HG03060 (cell line): Measurements from ENCODE around the gene GALNT11.
"Not testable (repeated sequence)": the region's sequence is repeated elsewhere in the genome, so short reads cannot be mapped to it uniquely, and the experiment has no call there.

Experiments
- ATAC-seq: cut with Tn5 transposase; IDR thresholded peaks from one replicate; pipeline ENCODE4 v1.9.1; 2021; ENCODE audit warnings: low read depth, moderate number of reproducible peaks; ENCODE audit not compliant: unreplicated experiment

GALNT11 gene

DNA sequence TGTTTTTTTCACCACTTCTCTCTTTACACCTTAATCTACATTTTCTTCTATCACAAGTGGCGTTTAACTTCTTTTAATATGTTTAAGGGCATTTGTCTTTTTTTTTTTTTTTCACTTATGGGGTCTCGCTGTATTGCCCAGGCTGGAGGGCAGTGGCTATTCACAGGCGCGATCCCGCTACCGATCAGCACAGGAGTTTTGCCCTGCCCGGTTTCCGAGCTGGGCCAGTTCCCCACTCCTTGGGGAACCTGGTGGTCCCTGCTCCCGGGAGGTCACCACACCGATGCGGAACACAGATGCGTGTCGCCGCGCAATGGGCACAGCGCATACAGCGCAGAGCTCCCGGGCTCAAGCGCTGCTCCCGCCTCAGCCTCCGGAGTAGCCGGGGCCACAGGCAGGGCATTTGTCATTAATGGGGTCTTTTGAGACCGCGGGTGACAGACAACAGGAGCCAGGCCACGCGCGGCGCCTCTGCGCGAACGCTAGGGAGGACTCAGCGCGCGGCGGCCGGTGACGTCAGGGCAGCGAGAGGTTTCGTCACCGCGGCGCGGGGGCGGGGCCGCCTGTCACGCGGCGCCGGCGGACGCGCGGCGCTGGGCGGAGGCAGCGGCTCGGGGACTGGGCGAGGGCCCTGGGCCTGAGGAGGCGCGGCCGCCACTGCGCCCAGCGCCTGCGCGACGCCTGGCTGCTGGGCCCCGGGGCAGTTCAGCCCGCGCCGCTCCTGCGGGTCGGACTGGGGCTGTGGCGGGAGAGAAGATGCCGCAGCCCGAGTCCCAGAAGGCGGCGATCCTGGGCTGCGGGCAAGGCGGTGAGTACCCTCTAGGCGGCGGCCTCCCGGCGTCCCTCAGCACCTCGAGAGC is at the start of gene GALNT11:
Gene GALNT11, plus strand, starts transcription at position 598 of the 860 bp plus-strand sequence. CDS start 68,554 bp downstream, outside the sequence.
- ATAC-seq = peak; percentile 75

DNA sequence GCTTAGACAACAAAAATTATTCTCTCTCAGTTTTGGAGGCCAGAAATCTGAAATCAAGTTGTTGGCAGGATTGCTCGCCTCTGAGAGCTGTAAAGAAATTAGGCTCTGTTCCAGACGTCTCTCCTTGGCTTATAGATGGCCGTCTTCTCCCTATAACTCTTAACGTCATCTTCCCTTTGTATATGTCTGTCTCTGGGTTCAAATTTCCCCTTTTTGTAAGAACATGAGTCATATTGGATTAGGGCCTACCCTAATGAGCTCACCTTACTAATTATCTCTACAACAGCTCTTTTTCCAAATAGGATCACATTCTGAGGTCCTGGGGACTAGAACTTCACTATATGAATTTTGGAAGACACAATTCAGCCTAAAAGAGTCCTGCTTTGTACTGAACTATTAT is 46.9 kb upstream of the GALNT11 start:
- no peak for ATAC-seq

DNA sequence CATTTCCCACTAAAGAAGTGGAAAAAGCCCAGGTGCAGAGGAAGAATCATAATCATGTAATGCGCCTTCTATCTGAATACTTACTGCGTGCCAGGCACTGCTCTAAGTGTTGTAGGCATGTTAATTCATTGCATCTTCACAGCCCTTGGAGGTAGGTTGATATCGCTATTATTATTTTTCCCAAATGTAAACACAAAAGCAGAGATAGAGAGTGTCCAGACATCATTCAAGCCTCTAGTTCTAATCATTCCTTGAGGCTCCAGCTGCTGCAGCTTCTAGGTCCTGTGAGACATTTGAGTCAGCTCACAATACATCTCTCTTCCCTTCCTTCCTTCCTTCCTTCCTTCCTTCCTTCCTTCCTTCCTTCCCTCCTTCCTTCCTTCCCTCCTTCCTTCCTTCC is 44.3 kb upstream of the GALNT11 start:
- no peak for ATAC-seq

DNA sequence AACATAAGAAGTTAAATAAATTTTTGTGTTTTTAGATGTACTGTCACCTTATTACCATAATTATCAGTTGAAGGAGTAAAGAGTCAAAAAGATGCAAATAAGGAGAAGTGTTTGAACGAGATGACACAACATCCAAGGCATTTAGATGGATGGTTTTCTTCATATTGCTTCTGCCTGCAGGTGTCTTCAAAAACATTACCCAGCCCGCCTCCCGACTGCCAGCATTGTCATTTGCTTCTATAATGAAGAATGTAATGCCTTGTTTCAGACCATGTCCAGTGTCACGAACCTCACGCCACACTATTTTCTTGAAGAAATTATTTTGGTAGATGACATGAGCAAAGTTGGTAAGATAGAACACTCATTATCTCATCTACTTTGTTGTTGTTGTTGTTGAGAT is 42.7 kb upstream of the GALNT11 start:
- no peak for ATAC-seq

DNA sequence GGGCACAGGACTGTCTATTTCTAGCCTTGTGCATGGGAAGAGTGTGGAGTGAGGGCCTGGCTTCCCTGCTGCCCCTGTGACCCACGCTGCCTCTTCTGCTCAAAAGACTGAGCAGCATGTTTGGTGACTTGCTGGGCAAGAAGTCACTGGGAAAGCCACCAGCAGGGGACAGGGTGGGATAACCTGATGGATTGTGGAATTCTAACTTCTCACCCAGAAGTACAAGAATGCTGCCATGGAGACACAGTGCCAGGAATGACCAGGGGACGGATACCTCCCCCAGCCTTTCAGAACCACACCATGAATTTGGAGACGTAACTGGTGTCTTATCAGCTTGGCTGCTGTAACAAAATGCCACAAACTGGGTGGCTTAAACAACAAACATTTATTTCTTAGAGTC is 40.9 kb upstream of the GALNT11 start:
- no peak for ATAC-seq

DNA sequence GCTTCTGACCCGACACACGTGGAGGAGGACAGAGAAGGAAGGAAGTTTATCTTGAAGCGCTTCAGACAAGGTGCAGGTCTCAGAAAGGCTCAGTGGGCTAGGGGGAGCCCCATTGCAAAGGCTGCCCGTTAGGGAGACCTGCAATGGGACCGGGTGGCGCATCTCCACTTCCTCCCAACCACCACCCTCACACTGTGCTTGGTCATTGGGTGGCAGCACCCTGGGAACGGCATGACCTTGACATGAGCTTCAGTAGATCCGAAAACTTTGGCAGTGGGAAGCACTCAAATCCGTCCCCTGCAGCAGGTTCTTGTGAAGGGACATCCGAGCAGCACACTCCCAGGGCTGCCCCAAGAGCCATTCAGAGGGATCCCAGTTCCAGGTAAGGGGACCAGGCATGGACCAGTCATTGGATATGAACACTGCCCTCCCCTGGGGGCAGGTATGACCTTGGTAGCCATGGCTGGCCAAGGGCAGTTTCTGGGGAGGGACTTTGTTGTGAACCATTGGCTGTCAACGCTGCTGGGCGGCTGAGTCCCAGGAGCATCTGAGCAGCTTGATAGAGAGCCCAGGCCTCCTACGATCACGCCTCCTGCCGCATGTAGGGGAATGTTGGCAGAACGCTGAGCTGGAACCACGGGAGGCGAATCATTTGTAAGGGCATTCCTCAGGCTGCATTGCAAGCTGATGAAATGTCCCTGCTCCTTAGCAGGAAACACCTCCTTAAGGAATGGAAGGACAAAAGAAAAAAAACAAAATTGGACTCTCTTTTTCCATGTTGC is 37.5 kb upstream of the GALNT11 start:
- no peak for ATAC-seq

DNA sequence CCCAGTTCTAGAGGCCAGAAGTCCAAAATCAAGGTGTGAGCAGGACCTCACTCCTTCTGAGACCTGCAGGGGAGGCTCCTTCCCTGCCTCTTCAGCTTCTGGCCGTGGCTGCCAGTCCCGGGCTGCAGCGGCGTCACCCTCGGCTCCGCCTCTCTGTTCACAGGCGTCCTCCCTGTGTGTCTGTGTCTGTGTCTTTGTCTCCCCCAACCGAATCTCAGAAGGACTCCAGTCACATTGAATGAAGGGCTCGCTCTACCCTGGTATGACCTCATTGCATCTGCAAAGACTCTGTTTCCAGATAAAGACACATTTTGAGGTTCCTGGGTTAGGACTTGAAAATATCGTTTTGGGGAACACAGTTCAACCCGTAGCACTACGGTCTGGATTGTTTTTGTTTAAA is 33.1 kb upstream of the GALNT11 start:
- ATAC-seq = no peak

DNA sequence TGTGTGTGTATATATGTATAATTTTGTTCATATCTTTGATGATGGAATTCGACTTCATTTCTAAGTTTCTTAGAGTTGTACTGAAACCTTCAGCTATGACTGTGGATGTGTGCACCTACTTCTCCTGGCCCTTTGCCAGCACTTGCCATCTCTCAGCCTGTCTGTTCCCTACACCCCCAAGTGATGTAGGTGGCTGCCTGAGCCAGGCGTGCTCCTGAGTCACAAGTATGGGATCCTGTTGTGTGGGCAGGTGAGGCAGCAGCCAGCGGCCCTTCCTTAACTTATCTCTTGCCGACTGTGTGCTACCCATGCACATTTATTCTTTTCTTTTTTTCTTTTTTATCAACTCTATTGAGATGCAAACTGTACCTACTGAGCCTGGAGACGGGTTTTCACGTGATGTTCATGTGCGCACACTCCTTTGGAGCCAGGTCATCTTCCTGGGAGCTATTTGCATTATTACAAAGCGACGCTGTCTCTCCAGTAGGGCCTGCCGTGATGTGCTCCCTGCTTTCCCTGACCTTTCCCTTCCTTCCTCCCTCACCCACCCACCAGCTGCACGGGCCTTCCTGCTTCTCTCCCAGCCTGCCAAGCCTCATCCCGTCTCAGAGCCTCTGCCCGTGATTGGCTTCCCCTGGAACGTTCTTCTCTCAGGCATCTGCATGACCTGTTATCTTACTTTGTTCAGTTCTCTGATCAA is 31.3 kb upstream of the GALNT11 start:
- ATAC-seq = no peak

DNA sequence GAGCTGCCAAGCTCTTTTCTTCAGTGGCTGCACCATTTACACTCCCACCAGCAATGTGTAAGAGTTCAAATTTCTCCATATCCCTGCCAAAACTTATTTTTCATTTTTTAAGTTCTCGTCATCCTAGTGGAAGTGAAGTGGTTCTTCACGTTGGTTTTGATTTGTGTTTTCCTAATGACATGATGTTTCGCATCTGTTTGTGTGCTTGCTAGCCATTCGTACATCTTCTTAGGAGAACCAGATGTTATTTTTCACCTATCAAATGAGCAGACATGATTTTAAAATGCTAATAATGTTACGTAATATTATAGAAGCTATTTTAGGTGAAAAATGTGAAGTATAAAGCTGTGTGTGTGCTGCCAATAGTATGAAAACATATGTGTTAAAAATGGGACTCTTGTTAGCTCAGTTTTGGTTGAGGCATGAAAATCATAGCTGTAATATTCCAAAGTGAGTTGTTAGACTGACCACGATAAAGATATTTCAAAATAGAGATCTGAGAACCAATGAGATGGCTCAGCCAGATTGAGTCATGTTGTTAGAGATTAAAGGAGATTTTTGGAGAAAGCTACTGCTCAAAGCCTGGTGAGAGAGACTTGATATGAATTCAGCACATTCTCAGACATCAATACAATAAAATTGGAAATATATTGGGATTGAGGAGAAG is 25.9 kb upstream of the GALNT11 start:
- no peak for ATAC-seq

DNA sequence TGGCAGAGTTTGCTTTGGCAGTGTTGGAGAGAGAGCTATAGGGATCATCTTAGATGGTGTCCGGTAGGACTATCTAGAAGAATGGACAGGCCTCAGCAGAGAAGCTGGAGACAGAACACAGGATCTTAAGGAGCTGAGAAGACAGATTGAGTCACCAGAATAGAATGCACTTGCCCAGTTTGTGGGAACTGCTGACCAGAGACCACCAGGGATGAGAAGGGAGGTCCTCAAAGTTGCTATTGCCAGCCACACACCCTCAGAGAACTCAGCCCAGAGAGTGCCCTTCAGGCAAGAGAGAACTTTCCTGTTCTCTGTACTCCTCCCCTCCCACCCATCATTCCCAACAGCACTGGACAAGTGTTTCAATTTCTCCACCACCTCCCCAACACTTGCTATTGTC is 25.3 kb upstream of the GALNT11 start:
- ATAC-seq = no peak

DNA sequence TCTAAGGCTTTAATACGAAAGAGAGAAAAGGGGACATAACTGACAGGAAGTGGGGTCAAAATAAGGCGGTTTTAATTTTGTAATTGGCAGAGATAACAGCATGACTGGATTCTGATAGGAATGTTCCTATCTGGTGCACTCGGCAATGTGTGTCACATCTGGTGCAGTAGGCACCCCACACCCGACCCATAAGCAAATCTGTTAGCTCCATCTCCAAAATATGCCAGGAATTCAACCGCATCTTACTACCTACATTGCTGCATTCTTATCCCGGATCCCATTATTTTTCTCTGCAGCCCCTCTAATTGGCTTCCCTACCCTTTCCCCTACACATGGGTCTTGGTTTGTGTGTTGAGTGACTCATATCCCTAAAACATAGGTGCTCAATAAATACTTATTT is 19.1 kb upstream of the GALNT11 start:
- no peak for ATAC-seq

DNA sequence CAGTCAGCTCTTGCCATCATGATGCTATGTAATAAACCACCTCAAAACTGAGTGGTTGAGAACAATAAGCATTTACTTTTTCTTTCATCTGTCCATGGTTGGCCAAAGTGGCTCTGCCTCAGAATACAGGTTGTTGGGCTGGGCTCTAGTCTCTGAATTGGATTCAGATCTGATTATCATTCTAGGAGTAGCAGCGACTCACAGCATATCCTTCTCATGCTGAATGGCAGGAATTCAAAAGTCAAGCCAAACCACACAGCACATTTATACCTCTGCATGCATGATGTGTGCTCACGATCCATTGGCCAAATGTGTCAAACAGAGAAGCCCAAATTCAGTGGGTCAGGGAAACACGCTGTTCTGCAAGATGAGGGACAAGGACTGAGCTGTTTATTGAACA is 13.6 kb upstream of the GALNT11 start:
- ATAC-seq = no peak

DNA sequence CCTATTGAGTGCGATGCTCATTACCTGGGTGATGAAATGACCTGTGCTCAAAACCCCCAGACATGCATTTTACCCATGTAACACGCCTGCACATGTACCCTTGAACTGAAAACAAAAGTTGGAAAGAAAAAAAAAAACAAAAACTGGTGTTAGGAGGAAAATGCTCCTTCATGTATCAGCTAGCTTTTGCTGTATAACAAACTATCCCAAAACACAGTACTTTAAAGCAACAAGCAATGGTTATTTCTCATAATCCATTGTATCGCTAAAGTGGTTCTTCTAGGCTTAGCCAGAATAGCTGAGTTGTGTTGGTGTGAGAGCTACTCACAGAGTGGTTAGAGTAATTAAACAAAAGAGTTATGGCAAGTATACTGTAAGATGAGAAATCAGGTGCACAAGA is 12.2 kb upstream of the GALNT11 start:
- no peak for ATAC-seq

DNA sequence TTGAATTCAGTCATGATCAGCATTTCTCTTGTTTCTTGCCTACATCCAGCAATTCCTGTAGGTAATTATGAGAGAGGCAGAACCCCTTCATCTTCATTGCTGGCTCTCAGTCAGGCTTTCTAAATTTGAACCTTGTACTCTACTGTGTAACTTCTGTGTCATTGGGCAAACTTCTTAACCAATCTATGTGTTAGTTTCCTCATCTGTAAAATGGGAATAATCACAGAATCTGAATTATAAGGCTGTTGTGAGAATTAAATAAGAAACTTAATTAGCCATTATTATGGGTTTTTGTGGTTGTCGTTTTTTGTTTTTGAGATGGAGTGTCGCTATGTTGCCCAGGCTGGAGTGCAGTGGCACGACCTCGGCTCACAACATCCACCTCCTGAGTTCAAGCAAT is 11.5 kb upstream of the GALNT11 start:
- ATAC-seq = no peak

DNA sequence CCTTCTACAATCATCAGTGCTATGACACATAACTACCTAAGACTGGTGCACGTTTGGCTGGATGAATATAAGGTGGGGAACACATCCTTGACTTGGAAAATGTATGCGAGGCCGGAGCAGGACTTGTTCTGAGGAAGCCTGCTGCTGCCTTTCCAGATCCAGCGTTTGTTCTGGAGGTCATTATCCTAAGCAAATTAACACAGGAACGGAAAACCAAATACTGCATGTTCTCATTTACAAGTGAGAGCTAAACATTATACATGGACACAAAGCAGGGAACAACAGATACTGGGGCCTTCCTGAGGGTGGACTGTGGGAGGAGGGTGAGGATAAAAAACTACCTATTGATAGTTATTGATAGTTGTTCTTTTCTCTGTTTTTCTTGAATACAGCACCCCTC is 10.8 kb upstream of the GALNT11 start:
- no peak for ATAC-seq

DNA sequence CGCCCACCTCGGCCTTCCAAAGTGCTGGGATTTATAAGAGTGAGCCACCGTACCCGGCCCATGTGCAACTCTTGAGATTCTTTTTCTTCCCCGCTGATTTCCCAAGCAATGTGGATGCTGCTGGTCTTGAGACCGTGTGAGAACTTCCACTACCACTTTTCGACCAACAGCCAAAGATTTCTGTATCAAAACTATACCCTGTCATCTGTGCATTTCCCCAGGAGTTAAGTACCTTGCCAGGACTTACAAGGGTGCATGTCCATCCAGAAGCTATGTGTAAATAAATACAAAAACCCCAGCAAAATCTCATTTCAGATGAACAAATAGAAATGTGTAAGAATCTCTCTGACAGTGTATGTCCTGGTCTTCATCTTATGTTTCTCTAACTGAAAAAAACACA is 9.9 kb upstream of the GALNT11 start:
- ATAC-seq = no peak

DNA sequence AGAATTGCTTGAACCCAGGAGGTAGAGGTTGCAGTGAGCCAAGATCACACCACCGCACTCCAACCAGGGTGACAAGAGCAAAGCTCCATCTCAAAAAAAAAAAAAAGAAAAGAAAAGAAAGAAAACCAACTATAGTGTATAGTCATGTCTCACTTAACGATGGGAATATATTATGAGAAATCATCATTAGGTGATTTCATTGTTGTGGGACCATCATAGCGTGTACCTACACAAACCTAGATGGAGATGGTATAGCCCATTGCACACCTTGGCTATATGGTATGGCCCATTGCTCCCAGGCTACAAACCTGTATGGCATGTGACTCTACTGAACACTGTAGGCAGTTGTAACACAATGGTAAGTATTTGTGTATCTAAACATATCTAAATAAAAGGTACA is 8.5 kb upstream of the GALNT11 start:
- ATAC-seq = no peak

DNA sequence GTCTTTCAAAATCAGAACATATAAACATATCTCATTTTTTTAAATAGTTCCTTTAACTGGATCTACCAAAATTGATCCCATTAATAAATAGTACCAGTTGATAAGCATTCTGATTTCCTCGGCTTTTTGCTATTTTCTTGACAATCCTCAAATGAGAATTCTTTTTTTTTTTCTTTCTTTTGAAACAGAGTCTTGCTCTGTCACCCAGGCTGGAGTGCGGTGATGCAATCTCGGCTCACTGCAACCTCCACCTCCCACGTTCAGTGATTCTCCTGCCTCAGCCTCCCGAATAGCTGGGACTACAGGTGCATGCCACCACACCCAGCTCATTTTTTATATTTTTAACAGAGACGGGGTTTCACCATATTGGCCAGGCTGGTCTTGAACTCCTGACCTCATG is 7.8 kb upstream of the GALNT11 start:
- not testable (repeated sequence) for ATAC-seq

DNA sequence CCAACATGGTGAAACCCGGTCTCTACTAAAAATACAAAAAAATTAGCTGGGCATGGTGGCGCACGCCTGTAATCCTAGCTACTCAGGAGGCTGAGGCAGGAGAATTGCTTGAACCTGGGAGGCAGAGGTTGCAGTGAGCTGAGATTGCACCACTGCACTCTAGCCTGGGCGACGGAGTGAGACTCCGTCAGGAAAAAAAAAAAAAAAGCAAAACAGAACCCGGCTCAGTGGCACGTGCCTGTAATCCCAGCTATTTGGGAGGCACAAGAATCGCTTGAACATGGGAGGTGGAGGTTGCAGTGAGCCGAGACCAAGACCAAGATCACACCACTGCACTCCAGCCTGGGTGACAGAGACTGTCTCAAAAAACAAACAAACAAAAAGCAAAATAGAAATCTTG is 3.7 kb upstream of the GALNT11 start:
- not testable (repeated sequence) for ATAC-seq

DNA sequence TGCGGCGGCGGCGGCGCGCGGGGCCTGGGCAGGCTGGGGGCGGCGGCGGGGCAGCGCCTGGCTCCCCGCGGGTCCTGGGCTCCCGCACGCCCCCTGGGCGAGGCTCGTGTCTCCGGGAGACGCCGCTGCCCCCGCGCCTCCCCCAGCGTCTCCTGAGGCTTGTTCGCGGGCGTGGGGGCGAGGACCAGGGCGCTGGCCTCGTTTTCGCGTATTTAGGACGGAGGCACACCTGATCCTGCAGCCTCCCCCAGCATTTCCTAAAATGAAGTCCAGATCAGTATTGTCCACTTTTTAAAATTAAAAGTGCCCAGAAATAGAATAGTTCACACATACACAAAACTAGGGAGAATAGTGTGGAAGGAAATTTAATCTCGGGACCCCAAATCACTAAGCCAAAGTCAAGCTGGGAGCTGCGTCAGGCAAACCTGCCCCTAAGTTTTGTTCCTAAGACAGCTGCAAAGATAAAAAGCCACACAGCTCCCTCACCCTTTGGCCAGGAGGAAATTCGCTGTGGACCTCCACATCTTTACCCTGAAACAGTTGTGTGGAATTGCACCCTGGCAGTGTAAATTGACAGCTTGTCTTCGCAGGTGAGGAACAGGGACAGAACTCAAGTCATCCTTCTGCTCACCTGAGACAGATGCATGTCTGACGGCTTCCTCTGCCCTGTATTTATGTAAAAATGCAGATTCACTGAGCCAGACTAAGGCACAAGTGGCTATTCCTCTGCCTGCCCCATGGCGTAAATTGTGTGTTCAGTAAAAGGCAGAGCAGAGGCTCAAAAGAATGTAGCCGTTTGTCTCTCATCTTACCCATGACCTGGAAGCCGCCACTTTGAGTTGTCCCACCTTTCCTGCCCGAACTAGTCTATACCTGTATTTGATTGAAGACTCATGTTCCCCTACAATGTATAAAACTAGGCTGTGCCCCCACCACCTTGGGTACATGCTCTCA is 740 bp downstream of the GALNT11 start:
- no peak for ATAC-seq
